Kidney (tissue), 14 donors: ENCODE data around the gene CHAC1. TPM values are rescaled to one million over a fixed set of nuclear protein-coding genes. Genes with fewer than 3 reads are reported as not detected.
A peak's percentile ranks its signal among the peaks of the same experiment; 100 is the strongest.

Experiments used
- DNase-seq, 5 donors: peaks; one replicate each; pipeline ENCODE4 v3.0.0-alpha.2; 2013 to 2020
- FAIRE-seq: peaks from 2 replicates; lab custom pipeline; 2012; peaks lifted over from hg19 to GRCh38; lab: Jason Lieb, UNC
- H3K27ac ChIP-seq, 2 donors: one replicate each; pipeline ENCODE4 v1.7.0; 2013; ENCODE audit warnings: low read depth in 2 of 2, low read length in 2 of 2, inconsistent platforms in 1 of 2
- H3K27me3 ChIP-seq: one replicate; pipeline ENCODE4 v1.7.1; 2013; ENCODE audit warnings: low read length, inconsistent platforms; ENCODE audit not compliant: control insufficient read depth, insufficient read depth
- H3K36me3 ChIP-seq, 3 donors: one replicate each; pipeline versions ENCODE4 v1.7.0 to v1.7.1; 2013; ENCODE audit warnings: low read length in 3 of 3, control low read depth in 1 of 3, inconsistent platforms in 1 of 3; ENCODE audit not compliant: insufficient read depth in 3 of 3, control insufficient read depth in 2 of 3
- H3K4me1 ChIP-seq, 3 donors: one replicate each; pipeline versions ENCODE4 v1.7.0 to v1.7.1; 2013; ENCODE audit warnings: low read length in 3 of 3, inconsistent platforms in 1 of 3, low read depth in 1 of 3; ENCODE audit not compliant: control insufficient read depth in 2 of 3, insufficient read depth in 2 of 3
- H3K4me3 ChIP-seq, 3 donors: one replicate each; pipeline versions ENCODE4 v1.7.0 to v1.8.1; 2013; ENCODE audit warnings: low read length in 3 of 3, control low read depth in 1 of 3, inconsistent platforms in 1 of 3
- H3K9ac ChIP-seq, 3 donors: one replicate each; pipeline versions ENCODE4 v1.7.0 to v1.7.1; 2013; ENCODE audit warnings: low read length in 3 of 3, control low read depth in 1 of 3, inconsistent platforms in 1 of 3
- H3K9me3 ChIP-seq, 3 donors: one replicate each; pipeline versions ENCODE4 v1.7.0 to v1.7.1; 2013; ENCODE audit warnings: low read length in 3 of 3, control low read depth in 1 of 3, inconsistent platforms in 1 of 3; ENCODE audit not compliant: control insufficient read depth in 2 of 3, insufficient read depth in 1 of 3
- CTCF ChIP-seq: IDR thresholded peaks from 3 replicates; pipeline ENCODE4 v1.5.1; 2012; ENCODE audit warnings: mild to moderate bottlenecking, moderate library complexity, borderline replicate concordance; ENCODE audit not compliant: insufficient read depth; ENCODE audit errors: extremely low read depth
- intact Hi-C: fragments of 100-400 bp; cut with DNase I; formaldehyde crosslinking; loops from one replicate; pipeline ENCODE4 v1.11.1; 2022
- polyA plus RNA-seq: library from polyadenylated mRNA; stranded (reverse); fragments of 350-450 nt; fragmentation: Illumina TruSeq; extraction: RNeasy Lipid Tissue Mini Kit (QIAGEN cat#74804); gene quantifications from one replicate; pipeline ENCODE4 v1.2.3, GENCODE V29; 2014; ENCODE audit warnings: low read depth, low replicate concordance; ENCODE audit not compliant: insufficient read depth
- total RNA-seq: library from RNA; stranded (reverse); fragmentation: NEBNext Ultra II Directional; extraction: Animal tissue kit (Norgen Biotek cat#: 25700); gene quantifications from one replicate; pipeline ENCODE4 v1.2.1, GENCODE V29; 2021
- donor health status: control.
- donor health status: control.
- donor health status: control.
- donor health status: control.
- donor health status: control.
- donor health status: DM: yes; HTN: yes; CAD: no.
- donor health status: Normal renal cell carcinoma (clear cell type).

Gene CHAC1
- total and polyA plus RNA-seq, 2 donors from 2014 or later = 4.7 to 21.1 TPM

- intact Hi-C loops = no loop called here
- TF ChIP-seq CTCF = no peak
- Histone ChIP-seq H3K9ac (no peak overlapping the region), H3K36me3 (no peaks in the 10 kb centered on the region), H3K4me1 (peaks cover 0 to 35% (median 4%) of the 10 kb centered on the region in 3 donors), H3K27ac (no peak overlapping the region), H3K9me3 (no peaks in the 10 kb centered on the region), H3K4me3 (peak overlapping the region in 2 of 3 donors; percentile 13 to 61), H3K27me3 (peaks cover 2% of the 10 kb centered on the region)
- peak in 1 of 5 donors; percentile 52 for DNase-seq
- no peak for FAIRE-seq
These were observed 20.4 kb upstream of the CHAC1 start for GRCh38 chr15:40932649-40933516.

GRCh38 chr15:40933517-40933902 lies 19.8 kb upstream of the CHAC1 start:
- no peak for TF ChIP-seq CTCF
- Histone ChIP-seq H3K36me3 (no peaks in the 10 kb centered on the region), H3K4me1 (peaks cover 0 to 36% (median 4%) of the 10 kb centered on the region in 3 donors), H3K4me3 (no peak overlapping the region), H3K9ac (no peak overlapping the region), H3K9me3 (no peaks in the 10 kb centered on the region), H3K27me3 (peaks cover 2% of the 10 kb centered on the region), H3K27ac (no peak overlapping the region)
- no peak for DNase-seq
- intact Hi-C loops = no loop called here
- FAIRE-seq = no peak

- FAIRE-seq (no peak), DNase-seq (no peak)
- no peak overlapping the region for H3K9ac ChIP-seq
- no peaks in the 10 kb centered on the region for H3K36me3 ChIP-seq
- peaks cover 0 to 30% (median 4%) of the 10 kb centered on the region in 3 donors for H3K4me1 ChIP-seq
- no peaks in the 10 kb centered on the region for H3K9me3 ChIP-seq
- TF ChIP-seq CTCF = no peak
- no peak overlapping the region for H3K4me3 ChIP-seq
- H3K27ac ChIP-seq = no peak overlapping the region
- intact Hi-C loops = no loop called here
- peaks cover 2% of the 10 kb centered on the region for H3K27me3 ChIP-seq
These were observed 18.8 kb upstream of the CHAC1 start for GRCh38 chr15:40934457-40934856.
